ENCODE measurements around the gene TRAF1. TPM values are rescaled to one million over a fixed set of nuclear protein-coding genes. Genes with fewer than 3 reads are reported as not detected.
A peak's percentile ranks its signal among the peaks of the same experiment; 100 is the strongest.

TRAF1 gene
- total and polyA plus RNA-seq, 8 donors = 1.3 to 8.1 (median 2.4) TPM

GRCh38 chr9:120885958-120886357 is 40.6 kb downstream of the TRAF1 start:
- H3K4me1 ChIP-seq = no peaks in the 10 kb centered on the region
- no peaks in the 10 kb centered on the region for H3K36me3 ChIP-seq
- no peaks in the 10 kb centered on the region for H3K27me3 ChIP-seq
- 69 to 70% methylated on average over 5 of the region's 5 CpGs for WGBS, 2 donors
- no peak overlapping the region for H3K27ac ChIP-seq
- intact Hi-C loops (cut with DNase I) = no loop called here
- H3K4me3 ChIP-seq = no peak overlapping the region
- ATAC-seq = no peak
- TF ChIP-seq, protein P1, sequence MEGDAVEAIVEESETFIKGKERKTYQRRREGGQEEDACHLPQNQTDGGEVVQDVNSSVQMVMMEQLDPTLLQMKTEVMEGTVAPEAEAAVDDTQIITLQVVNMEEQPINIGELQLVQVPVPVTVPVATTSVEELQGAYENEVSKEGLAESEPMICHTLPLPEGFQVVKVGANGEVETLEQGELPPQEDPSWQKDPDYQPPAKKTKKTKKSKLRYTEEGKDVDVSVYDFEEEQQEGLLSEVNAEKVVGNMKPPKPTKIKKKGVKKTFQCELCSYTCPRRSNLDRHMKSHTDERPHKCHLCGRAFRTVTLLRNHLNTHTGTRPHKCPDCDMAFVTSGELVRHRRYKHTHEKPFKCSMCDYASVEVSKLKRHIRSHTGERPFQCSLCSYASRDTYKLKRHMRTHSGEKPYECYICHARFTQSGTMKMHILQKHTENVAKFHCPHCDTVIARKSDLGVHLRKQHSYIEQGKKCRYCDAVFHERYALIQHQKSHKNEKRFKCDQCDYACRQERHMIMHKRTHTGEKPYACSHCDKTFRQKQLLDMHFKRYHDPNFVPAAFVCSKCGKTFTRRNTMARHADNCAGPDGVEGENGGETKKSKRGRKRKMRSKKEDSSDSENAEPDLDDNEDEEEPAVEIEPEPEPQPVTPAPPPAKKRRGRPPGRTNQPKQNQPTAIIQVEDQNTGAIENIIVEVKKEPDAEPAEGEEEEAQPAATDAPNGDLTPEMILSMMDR (IDR thresholded peaks at IDR 0.05) = no peak
- DNase-seq = no peak
- H3K9me3 ChIP-seq = no peaks in the 10 kb centered on the region
- FAIRE-seq = no peak

DNA sequence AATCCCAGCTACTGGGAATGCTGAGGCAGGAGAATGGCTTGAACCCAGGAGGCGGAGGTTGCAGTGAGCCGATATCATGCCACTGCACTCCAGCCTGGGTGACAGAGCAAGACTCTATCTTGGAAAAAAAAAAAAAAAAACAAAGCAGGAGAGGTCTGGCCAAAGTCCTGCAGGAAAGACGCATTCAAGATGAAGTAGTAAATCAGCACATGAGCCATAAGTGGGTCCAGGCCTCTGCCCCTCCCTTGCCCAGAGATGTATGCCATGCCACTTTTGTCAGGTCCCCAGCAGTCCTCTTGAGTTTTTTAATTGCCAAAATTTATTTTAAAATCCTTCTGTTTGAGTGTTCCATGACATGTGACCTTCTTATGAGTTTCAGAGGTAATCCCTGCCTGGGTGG is 41.1 kb downstream of the TRAF1 start:
- Histone ChIP-seq H3K4me3 (no peak overlapping the region), H3K27ac (no peak overlapping the region), H3K9me3 (no peaks in the 10 kb centered on the region), H3K27me3 (no peaks in the 10 kb centered on the region), H3K36me3 (no peaks in the 10 kb centered on the region), H3K4me1 (no peaks in the 10 kb centered on the region)
- DNase-seq (no peak), ATAC-seq (no peak), FAIRE-seq (no peak)
- TF ChIP-seq, protein P1 (IDR thresholded peaks at IDR 0.05) = no peak
- 56 to 76% methylated on average over 3 of the region's 3 CpGs for whole genome bisulfite sequencing, 2 donors
- intact Hi-C loops (cut with DNase I) = no loop called here

DNA sequence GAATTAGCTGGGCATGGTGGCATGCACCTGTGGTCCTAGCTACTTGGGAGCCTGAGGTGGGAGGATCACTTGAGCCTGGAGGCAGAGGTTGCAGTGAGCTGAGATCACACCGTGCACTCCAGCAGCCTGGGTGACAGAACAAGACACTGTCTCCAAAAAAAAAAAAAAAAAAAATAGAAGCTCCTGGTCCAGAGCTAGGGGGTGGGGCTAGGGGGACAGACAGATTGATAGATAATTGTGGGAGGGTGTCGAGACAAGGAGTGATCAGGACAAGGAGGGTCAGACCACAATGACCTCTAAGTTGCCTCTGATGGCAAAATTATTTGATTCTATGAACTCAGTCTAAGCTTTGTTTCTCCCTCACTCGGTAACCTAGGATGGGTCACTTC is 43.0 kb downstream of the TRAF1 start:
- Histone ChIP-seq H3K4me1 (no peaks in the 10 kb centered on the region), H3K27ac (no peak overlapping the region), H3K9me3 (no peaks in the 10 kb centered on the region), H3K27me3 (no peaks in the 10 kb centered on the region), H3K36me3 (no peaks in the 10 kb centered on the region), H3K4me3 (no peak overlapping the region)
- intact Hi-C loops (cut with DNase I) = no loop called here
- FAIRE-seq (no peak), ATAC-seq (no peak), DNase-seq (no peak)
- 85 to 94% methylated on average over 3 of the region's 3 CpGs for WGBS, 2 donors
- TF ChIP-seq, protein P1 (IDR thresholded peaks at IDR 0.05) = no peak

DNA sequence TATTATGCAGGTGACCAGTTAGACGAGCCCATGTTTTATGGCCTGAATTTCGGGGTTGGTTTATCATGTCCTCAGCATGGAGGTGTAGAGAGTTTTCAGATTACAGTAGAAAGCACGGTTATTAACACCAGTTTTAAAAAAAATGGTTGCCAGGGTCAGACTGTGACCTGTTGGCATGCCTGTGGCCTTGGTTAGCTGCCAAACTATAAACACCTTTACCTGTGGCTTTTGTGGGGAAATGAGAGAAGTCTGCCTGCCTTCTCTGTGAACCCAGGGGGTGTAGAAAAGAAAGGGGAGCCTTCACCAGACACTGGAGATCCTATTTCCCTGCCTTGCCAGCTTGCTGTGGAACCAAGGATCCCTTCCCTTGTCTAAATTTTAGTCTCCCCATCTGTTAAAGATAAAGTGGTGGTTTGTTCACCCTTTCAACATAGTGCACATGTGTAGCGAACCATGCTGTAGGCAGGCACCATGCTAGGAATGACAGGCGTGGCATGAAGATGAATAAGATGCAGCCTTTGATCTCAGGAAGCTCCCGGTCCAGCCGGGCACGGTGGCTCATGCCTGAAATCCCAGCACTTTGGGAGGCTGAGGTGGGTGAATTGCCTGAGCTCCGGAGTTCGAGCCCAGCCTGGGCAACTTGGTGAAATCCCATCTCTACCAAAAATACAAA is 43.5 kb downstream of the TRAF1 start:
- Histone ChIP-seq H3K27ac (no peak overlapping the region), H3K4me1 (no peaks in the 10 kb centered on the region), H3K4me3 (no peak overlapping the region), H3K9me3 (no peaks in the 10 kb centered on the region), H3K36me3 (no peaks in the 10 kb centered on the region), H3K27me3 (no peaks in the 10 kb centered on the region)
- no peak for FAIRE-seq
- peak in 2 of 4 donors; percentile 48 to 54 for ATAC-seq
- intact Hi-C loops (cut with DNase I) = no loop called here
- TF ChIP-seq, protein P1 (IDR thresholded peaks at IDR 0.05) = no peak
- WGBS, 2 donors = 69 to 71% methylated on average over 10 of the region's 10 CpGs
- DNase-seq = no peak

GRCh38 chr9:120879446-120879845 is 47.1 kb downstream of the TRAF1 start:
- Histone ChIP-seq H3K4me3 (no peak overlapping the region), H3K4me1 (no peaks in the 10 kb centered on the region), H3K27me3 (no peaks in the 10 kb centered on the region), H3K9me3 (no peaks in the 10 kb centered on the region), H3K27ac (no peak overlapping the region), H3K36me3 (no peaks in the 10 kb centered on the region)
- TF ChIP-seq, protein P1 (IDR thresholded peaks at IDR 0.05) = no peak
- ATAC-seq (no peak), DNase-seq (no peak), FAIRE-seq (no peak)
- WGBS, 2 donors = 67 to 78% methylated on average over 6 of the region's 6 CpGs
- intact Hi-C loops (cut with DNase I) = loop anchor here in 1 of 3 donors (10.0 kb wide), 1 partner anchor 45 kb away; the partner anchor contains the start of gene TRAF1

All from pancreas (tissue), 10 donors.